VCaP (cell line): Measurements from ENCODE around the gene RABGGTA.

Experiments
- H3K27ac ChIP-seq: fragments of 450-650 bp; 2 replicates; pipeline ENCODE4 v1.5.1; 2017
- TF ChIP-seq, protein P1 (sequence below): fragments of 450-650 bp; conservative IDR thresholded peaks from 2 replicates; pipeline ENCODE4 v1.5.1; 2017; ENCODE audit warnings: mild to moderate bottlenecking, moderate library complexity

Gene RABGGTA, protein sequence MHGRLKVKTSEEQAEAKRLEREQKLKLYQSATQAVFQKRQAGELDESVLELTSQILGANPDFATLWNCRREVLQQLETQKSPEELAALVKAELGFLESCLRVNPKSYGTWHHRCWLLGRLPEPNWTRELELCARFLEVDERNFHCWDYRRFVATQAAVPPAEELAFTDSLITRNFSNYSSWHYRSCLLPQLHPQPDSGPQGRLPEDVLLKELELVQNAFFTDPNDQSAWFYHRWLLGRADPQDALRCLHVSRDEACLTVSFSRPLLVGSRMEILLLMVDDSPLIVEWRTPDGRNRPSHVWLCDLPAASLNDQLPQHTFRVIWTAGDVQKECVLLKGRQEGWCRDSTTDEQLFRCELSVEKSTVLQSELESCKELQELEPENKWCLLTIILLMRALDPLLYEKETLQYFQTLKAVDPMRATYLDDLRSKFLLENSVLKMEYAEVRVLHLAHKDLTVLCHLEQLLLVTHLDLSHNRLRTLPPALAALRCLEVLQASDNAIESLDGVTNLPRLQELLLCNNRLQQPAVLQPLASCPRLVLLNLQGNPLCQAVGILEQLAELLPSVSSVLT

DNA sequence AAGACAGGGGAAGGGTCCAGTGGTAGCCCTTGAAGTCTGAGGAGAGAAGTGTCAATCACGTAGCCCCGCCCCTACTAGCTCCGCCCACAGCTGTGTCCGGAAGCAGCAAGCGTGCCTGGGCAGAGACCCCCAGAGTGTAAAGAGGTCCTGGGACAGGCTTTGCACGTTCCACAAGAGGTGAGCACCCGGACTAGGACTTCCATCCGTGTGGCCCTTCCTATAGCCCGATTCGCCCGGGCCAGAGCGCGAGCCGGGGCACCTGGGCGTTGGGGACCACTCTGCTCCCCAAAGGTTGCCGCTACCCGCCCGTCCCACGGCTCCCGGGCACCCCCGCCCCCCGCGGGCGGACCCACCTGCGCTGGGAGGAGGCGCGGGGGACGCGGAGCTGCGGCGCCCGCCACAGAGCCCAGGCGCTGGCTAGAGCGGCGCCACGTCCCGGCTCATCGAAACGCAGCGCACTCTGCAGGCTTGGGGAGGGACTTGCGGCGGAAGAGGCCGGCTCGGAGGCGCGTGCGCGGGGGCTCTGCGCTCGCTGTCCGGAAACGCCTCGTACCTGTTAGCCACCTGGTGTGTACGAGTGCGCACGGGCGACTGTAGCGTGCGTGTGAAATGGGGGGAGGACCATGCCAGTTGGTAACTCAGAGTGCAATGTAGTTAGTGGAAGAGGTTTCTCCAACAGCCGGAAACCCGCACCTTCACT is at the start of gene RABGGTA:
Gene RABGGTA, minus strand, starts transcription at position 464 of the 700 bp plus-strand sequence. CDS start 482 bp downstream, outside the sequence.
- H3K27ac ChIP-seq = peak within 1 kb of the TSS; percentile 93
- TF ChIP-seq, protein P1, sequence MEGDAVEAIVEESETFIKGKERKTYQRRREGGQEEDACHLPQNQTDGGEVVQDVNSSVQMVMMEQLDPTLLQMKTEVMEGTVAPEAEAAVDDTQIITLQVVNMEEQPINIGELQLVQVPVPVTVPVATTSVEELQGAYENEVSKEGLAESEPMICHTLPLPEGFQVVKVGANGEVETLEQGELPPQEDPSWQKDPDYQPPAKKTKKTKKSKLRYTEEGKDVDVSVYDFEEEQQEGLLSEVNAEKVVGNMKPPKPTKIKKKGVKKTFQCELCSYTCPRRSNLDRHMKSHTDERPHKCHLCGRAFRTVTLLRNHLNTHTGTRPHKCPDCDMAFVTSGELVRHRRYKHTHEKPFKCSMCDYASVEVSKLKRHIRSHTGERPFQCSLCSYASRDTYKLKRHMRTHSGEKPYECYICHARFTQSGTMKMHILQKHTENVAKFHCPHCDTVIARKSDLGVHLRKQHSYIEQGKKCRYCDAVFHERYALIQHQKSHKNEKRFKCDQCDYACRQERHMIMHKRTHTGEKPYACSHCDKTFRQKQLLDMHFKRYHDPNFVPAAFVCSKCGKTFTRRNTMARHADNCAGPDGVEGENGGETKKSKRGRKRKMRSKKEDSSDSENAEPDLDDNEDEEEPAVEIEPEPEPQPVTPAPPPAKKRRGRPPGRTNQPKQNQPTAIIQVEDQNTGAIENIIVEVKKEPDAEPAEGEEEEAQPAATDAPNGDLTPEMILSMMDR = peak; percentile 84

DNA sequence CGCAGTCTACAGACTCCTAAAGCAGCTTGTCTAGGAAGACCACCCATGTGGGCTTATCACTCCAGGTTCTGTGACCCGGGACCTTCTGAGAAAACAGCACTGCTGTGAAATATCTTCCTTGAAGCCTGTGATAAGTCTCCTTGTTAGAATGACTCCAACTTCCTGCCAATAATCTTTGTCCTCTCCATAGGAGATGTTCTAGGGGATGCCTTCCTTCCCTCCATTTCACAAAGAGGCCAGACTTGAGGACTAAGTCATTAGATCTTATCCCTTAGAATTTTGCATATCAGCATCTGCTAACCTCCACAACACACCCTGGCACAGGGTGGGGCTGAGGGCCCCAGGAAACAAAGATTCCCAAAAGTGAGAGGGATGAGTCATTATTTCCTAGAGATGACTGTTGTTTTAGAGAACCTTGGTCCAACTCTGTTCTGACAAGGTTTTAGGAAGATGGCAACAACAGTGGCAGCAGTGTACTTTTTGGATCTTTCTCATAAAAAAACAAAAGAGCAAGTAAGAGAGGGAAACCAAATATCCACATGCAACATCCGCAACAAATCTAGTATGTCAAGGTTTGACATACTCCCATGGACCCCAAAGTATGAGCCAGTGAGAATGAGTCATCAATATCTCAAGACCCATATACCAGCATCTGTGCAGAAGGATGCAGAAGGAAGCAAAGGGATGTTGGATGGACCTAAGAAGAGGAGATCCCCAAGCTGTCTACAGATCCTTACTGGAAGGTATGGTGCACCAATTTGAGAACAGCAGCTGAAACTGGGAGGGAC is 45.9 kb upstream of the RABGGTA start:
- TF ChIP-seq, protein P1 = no peak
- H3K27ac ChIP-seq = no peak overlapping the region

DNA sequence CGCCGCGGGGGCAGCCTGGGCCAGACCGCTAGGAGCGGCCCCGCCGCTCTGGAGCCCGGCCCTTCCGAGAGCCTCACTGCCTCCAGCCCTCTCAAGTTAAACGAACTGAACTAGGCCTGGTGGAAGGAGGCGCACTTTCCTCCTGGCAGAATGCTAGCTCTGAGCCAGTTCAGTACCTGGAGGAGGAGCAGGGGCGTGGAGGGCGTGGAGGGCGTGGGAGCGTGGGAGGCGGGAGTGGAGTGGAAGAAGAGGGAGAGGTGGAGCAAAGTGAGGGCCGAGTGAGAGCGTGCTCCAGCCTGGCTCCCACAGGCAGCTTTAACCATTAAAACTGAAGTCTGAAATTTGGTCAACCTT is 45.2 kb upstream of the RABGGTA start:
- TF ChIP-seq, protein P1 = no peak
- H3K27ac ChIP-seq = no peak overlapping the region

DNA sequence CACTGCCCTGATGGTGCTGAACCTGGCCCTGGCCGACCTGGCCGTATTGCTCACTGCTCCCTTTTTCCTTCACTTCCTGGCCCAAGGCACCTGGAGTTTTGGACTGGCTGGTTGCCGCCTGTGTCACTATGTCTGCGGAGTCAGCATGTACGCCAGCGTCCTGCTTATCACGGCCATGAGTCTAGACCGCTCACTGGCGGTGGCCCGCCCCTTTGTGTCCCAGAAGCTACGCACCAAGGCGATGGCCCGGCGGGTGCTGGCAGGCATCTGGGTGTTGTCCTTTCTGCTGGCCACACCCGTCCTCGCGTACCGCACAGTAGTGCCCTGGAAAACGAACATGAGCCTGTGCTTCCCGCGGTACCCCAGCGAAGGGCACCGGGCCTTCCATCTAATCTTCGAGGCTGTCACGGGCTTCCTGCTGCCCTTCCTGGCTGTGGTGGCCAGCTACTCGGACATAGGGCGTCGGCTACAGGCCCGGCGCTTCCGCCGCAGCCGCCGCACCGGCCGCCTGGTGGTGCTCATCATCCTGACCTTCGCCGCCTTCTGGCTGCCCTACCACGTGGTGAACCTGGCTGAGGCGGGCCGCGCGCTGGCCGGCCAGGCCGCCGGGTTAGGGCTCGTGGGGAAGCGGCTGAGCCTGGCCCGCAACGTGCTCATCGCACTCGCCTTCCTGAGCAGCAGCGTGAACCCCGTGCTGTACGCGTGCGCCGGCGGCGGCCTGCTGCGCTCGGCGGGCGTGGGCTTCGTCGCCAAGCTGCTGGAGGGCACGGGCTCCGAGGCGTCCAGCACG is 44.6 kb upstream of the RABGGTA start:
- TF ChIP-seq, protein P1 = no peak
- no peak overlapping the region for H3K27ac ChIP-seq

DNA sequence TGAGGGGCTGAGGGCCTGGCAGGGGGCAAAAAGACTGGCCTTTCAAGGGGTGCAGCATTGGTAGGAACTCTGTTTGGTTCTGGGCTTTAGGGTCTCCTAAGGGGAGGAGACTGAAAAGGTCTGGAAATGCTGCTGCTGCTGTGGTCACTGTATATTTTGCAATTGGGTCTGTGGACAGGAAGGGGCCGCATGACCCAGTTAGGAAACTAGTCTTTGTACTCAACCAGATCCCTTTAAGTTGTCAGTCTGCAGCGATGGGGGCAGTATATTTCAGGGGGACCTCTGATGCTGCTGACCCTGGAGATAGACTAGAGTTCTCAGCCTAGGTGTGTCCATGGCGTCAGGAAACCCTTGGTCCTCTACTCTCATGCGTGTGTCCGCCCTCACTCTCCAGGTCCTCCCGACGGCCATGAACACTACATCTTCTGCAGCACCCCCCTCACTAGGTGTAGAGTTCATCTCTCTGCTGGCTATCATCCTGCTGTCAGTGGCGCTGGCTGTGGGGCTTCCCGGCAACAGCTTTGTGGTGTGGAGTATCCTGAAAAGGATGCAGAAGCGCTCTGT is 43.9 kb upstream of the RABGGTA start:
- H3K27ac ChIP-seq = no peak overlapping the region
- TF ChIP-seq, protein P1 = no peak

DNA sequence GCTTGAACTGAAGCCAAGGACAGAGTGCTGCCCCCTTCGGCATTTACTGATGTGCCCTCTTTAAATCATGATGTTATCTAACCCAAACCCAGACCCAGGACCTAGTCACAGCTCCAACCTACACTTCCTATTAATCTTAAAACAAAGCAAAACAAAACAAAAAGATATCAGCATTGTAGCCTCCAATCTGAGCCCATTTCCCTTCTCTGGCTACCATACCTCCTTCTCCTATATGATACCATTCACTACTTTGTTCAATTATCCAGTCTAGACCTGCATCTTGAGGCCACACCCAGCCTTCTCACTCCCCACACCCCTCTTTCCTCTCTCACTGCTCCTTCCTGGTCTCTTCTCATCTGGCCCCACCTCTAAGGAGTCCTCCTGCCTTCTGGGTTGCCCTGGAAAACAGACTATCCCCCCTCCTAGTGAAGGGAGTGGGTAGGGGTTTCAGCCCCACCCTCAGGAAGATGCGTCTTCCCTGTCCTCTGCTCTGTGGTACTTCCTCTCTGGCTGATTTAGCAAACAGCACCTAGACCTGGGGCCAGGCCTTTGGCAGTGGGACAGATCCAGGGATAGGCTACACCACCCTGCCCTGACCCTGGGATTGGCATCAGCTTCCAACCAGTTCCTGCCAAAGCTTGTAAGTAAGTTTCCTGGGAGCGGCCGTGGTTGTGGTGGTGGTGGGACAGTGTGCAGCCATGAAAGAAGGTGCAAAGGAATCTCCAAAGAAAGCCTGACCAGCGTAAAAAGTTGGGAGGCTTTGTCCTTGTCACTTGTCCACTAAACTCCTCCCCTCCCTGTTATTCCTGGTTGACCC is 43.2 kb upstream of the RABGGTA start:
- H3K27ac ChIP-seq = no peak overlapping the region
- TF ChIP-seq, protein P1 = no peak
